ENCODE data around the gene NLRP6. TPM values are rescaled to one million over a fixed set of nuclear protein-coding genes. Genes with fewer than 3 reads are reported as not detected.
"Not testable (repeated sequence)": the region's sequence is repeated elsewhere in the genome, so short reads cannot be mapped to it uniquely, and the experiment has no call there.

NLRP6 gene
- total RNA-seq, 2 experiments from 2014 or later = 0.99 to 1.2 TPM

GRCh38 chr11:324593-325517, 46.6 kb downstream of the NLRP6 start:
- H3K27ac Mint-ChIP-seq; H3K4me3 Mint-ChIP-seq; H3K36me3 Mint-ChIP-seq; intact Hi-C loops (cut with micrococcal nuclease); DNase-seq; H3K27me3 Mint-ChIP-seq; H3K9me3 Mint-ChIP-seq: not testable (repeated sequence)
- peaks cover 50% of the 10 kb centered on the region for H3K4me1 Mint-ChIP-seq (ENCODE audit: low read depth)
- POLR2A ChIA-PET = interaction anchor here (1.3 kb wide), 1 partner anchor 30 kb away, joined by 4 read pairs; no protein-coding TSS in a partner anchor
- CTCF ChIA-PET = interaction anchor here (0.7 to 2.7 kb wide), 4 partner anchors 20 to 123 kb away, joined by 3 to 10 read pairs (median 3); no protein-coding TSS in a partner anchor

DNA sequence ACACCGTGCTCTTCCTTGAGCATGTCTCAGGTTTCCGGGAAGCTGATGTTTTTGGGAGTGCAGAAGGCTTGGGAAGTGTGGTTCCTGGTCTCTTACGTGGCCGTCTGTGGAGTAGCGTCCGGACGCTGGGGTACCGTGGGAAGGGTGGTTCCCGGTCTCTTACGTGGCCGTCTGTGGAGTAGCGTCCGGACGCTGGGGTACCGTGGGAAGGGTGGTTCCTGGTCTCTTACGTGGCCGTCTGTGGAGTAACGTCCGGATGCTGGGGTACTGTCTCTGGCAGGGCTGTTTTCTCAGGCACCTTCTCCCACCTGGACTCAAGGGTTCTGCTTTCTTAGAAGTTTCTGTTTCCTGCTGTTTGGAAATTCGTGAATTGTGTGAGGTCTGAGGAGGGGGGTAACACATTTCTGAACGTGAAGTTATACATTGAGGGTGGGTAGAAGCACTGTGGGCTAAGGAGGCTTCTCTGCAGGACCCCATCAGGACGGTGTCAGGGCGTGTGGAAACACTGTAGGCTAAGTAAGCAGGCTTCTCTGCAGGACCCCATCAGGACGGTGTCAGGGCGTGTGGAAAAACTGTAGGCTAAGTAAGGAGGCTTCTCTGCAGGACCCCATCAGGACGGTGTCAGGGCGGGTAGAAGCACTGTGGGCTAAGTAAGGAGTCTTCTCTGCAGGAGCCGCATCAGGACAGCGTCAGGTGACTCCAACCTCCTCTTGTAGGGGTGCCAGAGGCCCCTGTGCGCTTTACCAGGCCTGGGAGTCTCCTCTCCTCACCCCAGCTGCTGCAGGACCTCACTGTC, 47.8 kb downstream of the NLRP6 start:
- no peak for DNase-seq
- H3K36me3 Mint-ChIP-seq = no peaks in the 10 kb centered on the region
- H3K9me3 Mint-ChIP-seq = peaks cover 5% of the 10 kb centered on the region
- no peaks in the 10 kb centered on the region for H3K27me3 Mint-ChIP-seq
- no peak overlapping the region for H3K4me3 Mint-ChIP-seq
- CTCF ChIA-PET = interaction anchor here (0.7 to 2.7 kb wide), 4 partner anchors 20 to 33 kb away, joined by 3 to 10 read pairs (median 3); no protein-coding TSS in a partner anchor
- peak overlapping the region; percentile 93 for H3K27ac Mint-ChIP-seq
- H3K4me1 Mint-ChIP-seq (ENCODE audit: low read depth) = peaks cover 53% of the 10 kb centered on the region
- POLR2A ChIA-PET = interaction anchor here (0.9 to 2.0 kb wide), 5 partner anchors 9 to 81 kb away, joined by 3 to 8 read pairs (median 6); partner anchors contain the start of gene IFITM1
- intact Hi-C loops (cut with micrococcal nuclease) = no loop called here

- POLR2A ChIA-PET = interaction anchor here (0.9 to 2.0 kb wide), 4 partner anchors 10 to 80 kb away, joined by 3 to 8 read pairs (median 7); partner anchors contain the start of gene IFITM1
- peak overlapping the region; percentile 93 for H3K27ac Mint-ChIP-seq
- H3K36me3 Mint-ChIP-seq = no peaks in the 10 kb centered on the region
- H3K4me1 Mint-ChIP-seq (ENCODE audit: low read depth) = peaks cover 58% of the 10 kb centered on the region
- intact Hi-C loops (cut with micrococcal nuclease) = no loop called here
- H3K27me3 Mint-ChIP-seq = no peaks in the 10 kb centered on the region
- CTCF ChIA-PET = interaction anchor here (1.3 to 2.7 kb wide), 2 partner anchors 21 to 29 kb away, joined by 3 to 10 read pairs; no protein-coding TSS in a partner anchor
- peaks cover 5% of the 10 kb centered on the region for H3K9me3 Mint-ChIP-seq
- no peak for DNase-seq
- peak overlapping the region; percentile 61 for H3K4me3 Mint-ChIP-seq
Observed at GRCh38 chr11:326592-326841, 48.3 kb downstream of the NLRP6 start.

DNA sequence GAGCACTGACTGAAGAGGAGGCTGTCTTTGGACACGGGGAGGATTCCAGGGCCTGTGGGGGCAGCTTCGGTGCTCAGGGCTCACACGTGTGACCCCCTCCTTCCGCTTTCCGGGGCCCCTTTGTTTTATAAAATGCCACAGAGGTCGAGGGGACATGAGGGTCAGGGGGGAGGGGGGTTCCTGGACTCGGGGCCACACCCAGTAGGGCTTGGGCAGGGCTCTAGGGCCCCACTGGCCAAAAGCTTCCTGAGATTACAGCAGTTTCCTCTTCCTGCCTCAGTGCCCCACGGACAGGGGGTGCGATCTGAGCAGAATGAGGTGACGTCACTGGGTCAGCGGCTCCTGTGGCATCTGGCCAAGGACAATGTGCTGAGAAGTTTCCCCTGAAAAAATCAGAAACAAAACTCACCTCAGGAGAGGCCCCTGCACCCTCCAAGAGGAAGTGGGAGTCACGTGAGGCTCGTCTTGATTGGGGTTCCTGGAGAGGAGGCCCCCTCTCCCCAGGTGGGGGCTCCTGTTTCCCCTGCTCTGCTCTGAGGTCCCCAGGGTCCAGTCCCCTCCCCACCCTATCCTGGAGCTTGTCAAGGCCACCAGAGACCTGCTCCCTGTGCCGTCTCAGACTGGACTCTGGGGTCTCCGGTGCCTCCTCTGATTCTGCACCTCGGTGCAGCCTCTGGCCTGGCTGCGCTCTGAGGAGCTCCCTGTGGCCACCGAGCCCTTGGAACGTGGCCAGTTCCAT, 48.8 kb downstream of the NLRP6 start:
- peaks cover 5% of the 10 kb centered on the region for H3K9me3 Mint-ChIP-seq
- intact Hi-C loops (cut with micrococcal nuclease) = no loop called here
- H3K4me3 Mint-ChIP-seq = peak overlapping the region; percentile 61
- ChIA-PET CTCF (interaction anchor here (0.9 to 2.7 kb wide), 6 partner anchors 21 to 122 kb away, joined by 3 to 10 read pairs (median 3); partner anchors contain the start of genes BET1L and RIC8A), POLR2A (interaction anchor here (0.9 to 2.0 kb wide), 4 partner anchors 10 to 80 kb away, joined by 3 to 8 read pairs (median 7); partner anchors contain the start of gene IFITM1)
- H3K4me1 Mint-ChIP-seq (ENCODE audit: low read depth) = peaks cover 63% of the 10 kb centered on the region
- peak overlapping the region; percentile 93 for H3K27ac Mint-ChIP-seq
- DNase-seq = peak; percentile 89
- no peaks in the 10 kb centered on the region for H3K36me3 Mint-ChIP-seq
- no peaks in the 10 kb centered on the region for H3K27me3 Mint-ChIP-seq

DNA sequence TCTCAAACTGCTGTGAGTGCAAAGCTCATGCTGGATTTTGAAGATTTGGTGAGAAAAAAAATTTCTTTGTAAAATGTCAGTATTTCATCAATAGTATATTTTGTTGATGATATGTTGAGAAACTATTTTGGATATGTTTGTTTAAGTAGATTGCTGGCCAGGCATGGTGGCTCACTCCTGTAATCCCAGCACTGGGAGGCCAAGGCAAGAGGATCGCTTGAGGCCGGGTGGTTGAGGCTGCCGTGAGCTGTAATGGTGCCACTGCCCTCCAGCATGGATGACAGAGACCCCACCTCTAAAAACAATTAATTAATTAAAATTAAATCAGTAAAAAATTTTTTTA, 49.3 kb downstream of the NLRP6 start:
- Mint-ChIP-seq H3K4me3 (peak overlapping the region; percentile 50), H3K9me3 (peaks cover 5% of the 10 kb centered on the region), H3K36me3 (no peaks in the 10 kb centered on the region), H3K4me1 (ENCODE audit: low read depth) (peaks cover 63% of the 10 kb centered on the region), H3K27ac (peak overlapping the region; percentile 93), H3K27me3 (no peaks in the 10 kb centered on the region)
- ChIA-PET POLR2A (interaction anchor here (1.5 to 2.0 kb wide), 3 partner anchors 11 to 28 kb away, joined by 6 to 8 read pairs (median 8); partner anchors contain the start of gene IFITM1), CTCF (interaction anchor here (0.9 to 2.7 kb wide), 6 partner anchors 22 to 121 kb away, joined by 3 to 10 read pairs (median 3); partner anchors contain the start of genes BET1L and RIC8A)
- intact Hi-C loops (cut with micrococcal nuclease) = no loop called here
- no peak for DNase-seq

DNA sequence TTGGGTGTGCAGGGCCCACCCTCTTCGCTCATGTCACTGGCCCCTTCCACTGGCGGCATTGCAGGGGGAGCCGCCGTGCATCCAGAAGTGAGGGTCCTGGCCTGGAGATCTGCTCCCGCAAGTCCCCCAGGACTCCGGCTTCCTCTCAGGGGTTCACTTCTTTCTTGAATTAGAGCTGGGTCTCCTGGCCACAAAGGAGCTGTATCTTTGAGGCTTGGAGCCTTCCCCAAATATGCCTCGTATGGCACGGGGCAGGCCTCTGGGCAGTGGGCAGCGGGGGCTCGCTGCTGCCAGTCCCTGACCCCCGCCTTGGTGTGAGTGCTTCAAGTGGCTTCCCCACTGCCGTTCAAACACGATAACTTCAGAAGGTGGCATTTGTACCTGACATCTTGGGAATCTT, 49.8 kb downstream of the NLRP6 start:
- H3K27me3 Mint-ChIP-seq = no peaks in the 10 kb centered on the region
- H3K36me3 Mint-ChIP-seq = no peaks in the 10 kb centered on the region
- ChIA-PET POLR2A (interaction anchor here (1.5 to 2.5 kb wide), 4 partner anchors 11 to 27 kb away, joined by 6 to 12 read pairs (median 8); partner anchors contain the start of gene IFITM1), CTCF (interaction anchor here (0.9 to 2.7 kb wide), 5 partner anchors 25 to 121 kb away, joined by 3 to 10 read pairs (median 3); partner anchors contain the start of genes BET1L and RIC8A)
- H3K4me3 Mint-ChIP-seq = no peak overlapping the region
- peaks cover 65% of the 10 kb centered on the region for H3K4me1 Mint-ChIP-seq (ENCODE audit: low read depth)
- DNase-seq = no peak
- peak overlapping the region; percentile 18 for H3K27ac Mint-ChIP-seq
- intact Hi-C loops (cut with micrococcal nuclease) = no loop called here
- H3K9me3 Mint-ChIP-seq = peaks cover 5% of the 10 kb centered on the region

- POLR2A ChIA-PET = interaction anchor here (0.9 to 2.5 kb wide), 2 partner anchors 12 to 27 kb away, joined by 3 to 12 read pairs; no protein-coding TSS in a partner anchor
- H3K9me3 Mint-ChIP-seq; intact Hi-C loops (cut with micrococcal nuclease); DNase-seq; H3K27me3 Mint-ChIP-seq; H3K4me3 Mint-ChIP-seq; H3K36me3 Mint-ChIP-seq: not testable (repeated sequence)
- Mint-ChIP-seq H3K27ac (peak overlapping the region; percentile 77), H3K4me1 (ENCODE audit: low read depth) (peaks cover 67% of the 10 kb centered on the region)
- CTCF ChIA-PET = interaction anchor here (1.0 to 1.8 kb wide), 2 partner anchors 11 to 91 kb away, joined by 3 to 6 read pairs; no protein-coding TSS in a partner anchor
Observed at GRCh38 chr11:328516-329100, 50.4 kb downstream of the NLRP6 start.

DNA sequence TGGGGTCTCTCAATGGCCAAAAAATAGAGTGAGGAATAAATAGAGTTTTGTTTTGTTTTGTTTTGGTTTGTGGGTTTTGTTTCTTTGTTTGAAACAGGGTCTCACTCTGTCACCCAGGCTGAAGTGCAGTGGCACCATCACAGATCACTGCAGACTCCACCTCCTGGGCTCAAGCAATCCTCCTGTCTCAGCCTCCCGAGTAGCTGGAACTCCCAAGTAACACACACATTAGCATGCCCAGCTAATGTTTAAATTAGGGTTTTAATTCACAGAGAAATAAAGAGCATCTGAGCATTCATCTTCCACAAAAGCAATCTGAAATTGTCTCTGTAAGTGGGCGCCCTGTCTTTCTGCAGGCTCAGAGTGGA, 51.7 kb downstream of the NLRP6 start:
- POLR2A ChIA-PET = interaction anchor here (0.9 to 2.5 kb wide), 2 partner anchors 13 to 26 kb away, joined by 3 to 12 read pairs; no protein-coding TSS in a partner anchor
- peaks cover 61% of the 10 kb centered on the region for H3K4me1 Mint-ChIP-seq (ENCODE audit: low read depth)

DNA sequence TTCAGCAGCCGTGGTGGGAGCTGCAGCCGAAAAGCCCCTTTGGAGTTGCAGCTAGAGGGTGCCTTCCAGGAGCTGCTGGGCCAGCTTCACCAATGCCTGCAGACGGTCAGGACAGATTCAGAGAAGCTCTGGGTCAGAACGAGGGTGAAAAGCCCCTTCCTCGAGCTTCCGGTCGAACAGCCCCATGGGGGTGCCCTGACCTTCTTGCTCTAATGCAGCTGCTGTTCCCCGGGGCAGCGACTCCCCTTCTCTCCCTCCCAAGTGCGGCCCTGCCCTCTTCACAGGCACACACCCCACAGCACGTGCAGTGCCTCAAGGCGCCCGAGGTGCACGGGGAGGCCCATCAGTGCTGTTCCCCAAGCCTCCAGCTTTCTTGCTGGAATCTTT, 52.1 kb downstream of the NLRP6 start:
- ChIA-PET POLR2A (interaction anchor here (2.5 kb wide), 1 partner anchor 25 kb away, joined by 12 read pairs; no protein-coding TSS in a partner anchor), CTCF (interaction anchor here (1.3 to 1.8 kb wide), 3 partner anchors 9 to 80 kb away, joined by 3 to 6 read pairs (median 4); no protein-coding TSS in a partner anchor)
- Mint-ChIP-seq H3K36me3 (no peaks in the 10 kb centered on the region), H3K9me3 (peaks cover 5% of the 10 kb centered on the region), H3K4me3 (no peak overlapping the region), H3K4me1 (ENCODE audit: low read depth) (peaks cover 59% of the 10 kb centered on the region), H3K27me3 (no peaks in the 10 kb centered on the region), H3K27ac (peak overlapping the region; percentile 77)
- no peak for DNase-seq
- intact Hi-C loops (cut with micrococcal nuclease) = no loop called here

More for the DNA sequence above, 51.7 kb downstream of the NLRP6 start:
- no peaks in the 10 kb centered on the region for H3K36me3 Mint-ChIP-seq
- H3K27ac Mint-ChIP-seq = peak overlapping the region; percentile 77
- H3K9me3 Mint-ChIP-seq = peaks cover 5% of the 10 kb centered on the region
- H3K27me3 Mint-ChIP-seq = no peaks in the 10 kb centered on the region
- H3K4me3 Mint-ChIP-seq = peak overlapping the region; percentile 49
- no peak for DNase-seq
- CTCF ChIA-PET = interaction anchor here (1.0 to 1.8 kb wide), 4 partner anchors 10 to 92 kb away, joined by 3 to 6 read pairs (median 4); no protein-coding TSS in a partner anchor
- intact Hi-C loops (cut with micrococcal nuclease) = no loop called here

DNA sequence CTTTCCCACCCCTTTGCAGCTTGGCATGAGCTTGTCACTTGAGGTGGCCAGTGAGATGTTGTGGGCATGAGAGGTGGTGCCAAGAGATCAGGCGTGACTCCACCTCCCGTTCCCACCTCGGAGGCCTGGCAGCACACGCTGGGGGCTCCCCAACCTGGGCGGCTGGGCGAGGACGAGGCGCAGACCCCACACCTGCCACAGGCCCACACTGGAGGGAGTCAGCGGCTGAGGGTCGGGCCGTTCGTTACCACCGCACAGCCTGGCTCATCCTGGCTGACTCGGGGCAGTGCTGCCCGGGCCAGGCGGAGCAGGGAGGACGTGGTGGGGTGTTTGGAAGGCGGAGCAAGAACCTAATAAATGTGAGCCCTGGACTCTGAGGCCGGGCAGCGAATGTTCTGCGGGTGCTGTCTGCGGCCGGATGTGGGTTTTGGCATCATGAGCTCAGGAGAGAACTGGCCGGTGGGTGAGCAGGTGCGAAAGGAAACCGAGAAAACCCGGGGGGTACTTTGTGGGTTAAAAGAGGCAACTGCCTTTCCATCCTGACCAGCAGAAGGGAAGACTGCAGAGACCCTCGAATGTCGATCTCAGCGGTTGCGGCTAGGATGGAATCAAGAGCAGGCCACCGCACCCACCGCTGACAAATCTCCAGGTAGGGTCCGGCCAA, 52.6 kb downstream of the NLRP6 start:
- Mint-ChIP-seq H3K4me1 (ENCODE audit: low read depth) (peaks cover 55% of the 10 kb centered on the region), H3K36me3 (no peaks in the 10 kb centered on the region), H3K9me3 (peaks cover 5% of the 10 kb centered on the region), H3K27me3 (no peaks in the 10 kb centered on the region), H3K27ac (peak overlapping the region; percentile 28), H3K4me3 (peak overlapping the region; percentile 29)
- DNase-seq = peak; percentile 62
- intact Hi-C loops (cut with micrococcal nuclease) = no loop called here
- POLR2A ChIA-PET = no interaction called here
- CTCF ChIA-PET = interaction anchor here (1.3 to 1.8 kb wide), 3 partner anchors 9 to 81 kb away, joined by 3 to 6 read pairs (median 4); no protein-coding TSS in a partner anchor

Data from activated CD4-positive, alpha-beta memory T cell treated with anti-CD3 and anti-CD28 coated beads for 36 hours (primary cell).